Retina (tissue), 1 donor: ENCODE results near the gene TM9SF1.

ENCODE experiments used
- DNase-seq: peaks from one replicate; pipeline ENCODE4 v3.0.0-alpha.2; 2016

The TM9SF1 gene, protein sequence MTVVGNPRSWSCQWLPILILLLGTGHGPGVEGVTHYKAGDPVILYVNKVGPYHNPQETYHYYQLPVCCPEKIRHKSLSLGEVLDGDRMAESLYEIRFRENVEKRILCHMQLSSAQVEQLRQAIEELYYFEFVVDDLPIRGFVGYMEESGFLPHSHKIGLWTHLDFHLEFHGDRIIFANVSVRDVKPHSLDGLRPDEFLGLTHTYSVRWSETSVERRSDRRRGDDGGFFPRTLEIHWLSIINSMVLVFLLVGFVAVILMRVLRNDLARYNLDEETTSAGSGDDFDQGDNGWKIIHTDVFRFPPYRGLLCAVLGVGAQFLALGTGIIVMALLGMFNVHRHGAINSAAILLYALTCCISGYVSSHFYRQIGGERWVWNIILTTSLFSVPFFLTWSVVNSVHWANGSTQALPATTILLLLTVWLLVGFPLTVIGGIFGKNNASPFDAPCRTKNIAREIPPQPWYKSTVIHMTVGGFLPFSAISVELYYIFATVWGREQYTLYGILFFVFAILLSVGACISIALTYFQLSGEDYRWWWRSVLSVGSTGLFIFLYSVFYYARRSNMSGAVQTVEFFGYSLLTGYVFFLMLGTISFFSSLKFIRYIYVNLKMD

DNA sequence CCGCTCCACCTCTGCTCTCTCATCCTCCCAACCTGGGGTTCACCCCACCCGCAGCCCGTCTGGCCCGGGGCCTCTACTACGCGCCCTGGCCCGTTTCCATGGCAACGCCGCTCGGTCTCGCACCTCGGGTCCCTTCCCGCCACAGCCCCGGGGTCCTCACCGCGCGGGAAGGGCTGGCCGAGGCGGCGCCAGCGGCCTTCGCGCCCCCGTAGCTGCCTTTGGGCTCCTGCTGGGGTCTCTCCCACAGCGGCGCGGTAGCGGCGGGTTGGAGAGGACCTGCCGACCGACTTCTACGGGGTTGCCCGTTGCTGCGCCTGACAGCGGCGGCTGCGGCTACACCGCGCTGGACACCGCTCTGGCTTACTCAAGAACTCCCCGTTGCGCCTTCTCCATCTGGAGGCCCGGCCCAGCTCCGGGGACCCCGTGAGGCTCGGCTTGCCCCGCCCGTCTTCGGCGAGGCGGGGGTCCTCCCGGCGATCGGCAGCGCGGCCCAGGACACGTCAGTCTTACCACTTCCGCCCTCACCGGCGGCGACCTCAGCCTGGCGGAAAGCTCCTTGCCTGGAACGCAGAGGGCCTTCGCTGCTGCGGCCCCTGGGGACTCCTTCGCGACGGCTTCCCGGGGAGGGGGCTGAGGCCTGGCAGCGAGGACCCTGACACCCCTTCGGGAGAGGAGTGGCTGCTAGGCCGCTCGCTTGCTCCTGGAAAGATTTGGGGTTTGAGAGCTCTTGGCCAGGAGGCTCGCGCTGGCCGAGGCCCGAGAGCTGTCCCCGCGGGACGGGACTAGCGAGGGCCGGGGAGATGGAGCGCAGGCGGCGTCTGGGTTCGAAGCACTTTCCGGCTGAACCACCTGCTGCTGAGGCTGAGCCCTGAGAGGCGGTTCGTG, at the start of gene TM9SF1:
TM9SF1 (minus strand) TSS at position 256 of the 885 bp plus-strand sequence. CDS start 422 bp downstream, outside the sequence.
- peak; percentile 98 for DNase-seq

DNA sequence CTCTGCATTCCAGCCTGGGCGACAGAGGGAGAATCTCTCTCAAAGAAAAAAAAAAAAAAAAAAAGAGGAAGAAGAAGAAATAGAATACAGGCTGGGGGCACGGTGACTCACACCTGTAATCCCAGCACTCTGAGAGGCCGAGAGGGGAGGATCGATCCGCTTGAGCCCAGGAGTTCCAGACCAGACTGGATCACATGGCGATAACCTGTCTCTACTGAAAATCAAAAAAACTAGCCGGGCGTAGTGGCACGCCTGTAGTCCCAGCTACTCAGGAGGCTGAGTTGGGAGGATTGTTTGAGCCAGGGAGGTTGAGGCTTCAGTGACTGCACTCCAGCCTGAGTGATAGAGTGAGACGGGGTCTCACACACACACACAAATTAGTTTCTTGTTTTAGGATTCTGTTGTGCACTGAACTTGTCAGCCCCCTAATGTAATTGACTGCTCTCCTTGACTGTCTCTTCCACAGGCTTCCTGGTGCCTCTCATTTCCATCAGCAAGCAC, 48.1 kb upstream of the TM9SF1 start:
- no peak for DNase-seq

GRCh38 chr14:24241829-24242443, 46.7 kb upstream of the TM9SF1 start:
- DNase-seq, result peak; percentile 99

DNA sequence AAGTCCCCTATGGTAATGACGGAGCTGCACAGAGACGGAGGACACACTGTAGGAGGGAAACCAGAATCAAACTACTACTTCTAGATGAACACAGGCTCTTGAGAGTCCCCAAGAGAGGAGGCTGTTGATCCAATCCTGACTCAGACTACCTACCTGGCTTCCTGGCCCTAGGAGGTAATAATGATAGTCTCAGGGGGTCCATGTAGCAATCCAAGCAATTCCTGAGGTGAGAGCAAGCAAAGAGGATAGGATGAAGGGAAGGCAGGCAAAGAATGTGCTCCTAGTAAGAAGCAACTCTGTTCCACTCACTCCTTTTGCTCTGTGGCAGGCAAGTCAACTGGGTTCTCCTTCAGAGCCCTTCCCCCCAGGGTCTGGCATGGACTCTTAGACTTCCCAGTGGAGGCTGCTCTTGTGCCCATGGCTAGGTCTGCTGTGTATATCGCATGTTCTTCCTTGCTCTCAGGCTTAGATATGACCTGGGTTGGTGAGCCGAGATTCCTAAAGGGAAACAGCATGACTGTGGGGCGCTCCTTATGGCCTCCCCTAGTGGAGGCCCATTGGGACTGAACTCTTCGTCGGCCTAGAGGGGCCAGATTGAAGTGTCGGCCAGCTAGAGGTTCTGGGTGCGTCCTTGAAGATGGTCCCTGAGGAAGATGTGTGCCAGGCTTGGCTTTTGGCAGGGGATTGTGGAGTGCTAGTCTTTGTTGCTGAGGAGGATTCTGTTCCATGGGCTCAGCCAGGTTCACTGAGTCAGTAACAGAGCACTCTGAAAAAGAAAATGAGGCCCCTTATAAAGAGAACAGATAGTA, 45.1 kb upstream of the TM9SF1 start:
- DNase-seq, result no peak

DNA sequence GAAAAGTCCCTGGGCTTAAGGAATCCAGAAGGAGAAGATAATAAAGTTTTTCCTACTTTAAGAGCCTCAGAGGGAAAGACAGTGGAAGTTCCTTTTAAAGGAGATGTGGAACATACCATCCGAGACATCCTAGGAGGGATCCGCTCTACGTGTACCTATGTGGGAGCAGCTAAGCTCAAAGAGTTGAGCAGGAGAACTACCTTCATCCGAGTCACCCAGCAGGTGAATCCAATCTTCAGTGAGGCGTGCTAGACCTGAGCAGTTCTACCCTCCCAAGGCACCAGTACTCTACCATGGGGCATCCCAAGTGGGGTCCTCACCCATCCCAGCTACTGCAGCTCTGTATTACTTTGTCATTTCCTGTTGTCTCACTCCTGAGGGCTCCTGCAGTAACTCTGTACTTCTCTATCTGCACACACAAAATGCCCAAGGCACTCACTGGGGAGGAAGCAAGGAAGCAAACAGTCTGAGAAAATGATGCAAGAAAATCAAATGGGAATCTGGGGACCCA, 43.3 kb upstream of the TM9SF1 start:
- DNase-seq, result no peak

DNA sequence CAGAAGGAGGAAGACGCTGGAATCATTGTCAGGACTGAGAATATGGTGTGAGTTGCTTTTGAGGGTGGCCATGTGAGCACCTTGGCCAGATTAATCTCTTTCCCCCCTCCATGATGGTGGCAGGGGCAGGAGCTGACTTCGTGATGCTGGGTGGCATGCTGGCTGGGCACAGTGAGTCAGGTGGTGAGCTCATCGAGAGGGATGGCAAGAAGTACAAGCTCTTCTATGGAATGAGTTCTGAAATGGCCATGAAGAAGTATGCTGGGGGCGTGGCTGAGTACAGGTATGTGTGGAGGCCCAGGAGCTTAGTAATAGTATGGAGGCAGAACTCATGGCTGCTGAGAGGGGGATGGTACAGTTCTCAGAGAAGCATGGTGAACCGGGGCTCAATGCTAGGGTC, 42.9 kb upstream of the TM9SF1 start:
- DNase-seq, result no peak

GRCh38 chr14:24237463-24237955, 42.3 kb upstream of the TM9SF1 start:
- no peak for DNase-seq

DNA sequence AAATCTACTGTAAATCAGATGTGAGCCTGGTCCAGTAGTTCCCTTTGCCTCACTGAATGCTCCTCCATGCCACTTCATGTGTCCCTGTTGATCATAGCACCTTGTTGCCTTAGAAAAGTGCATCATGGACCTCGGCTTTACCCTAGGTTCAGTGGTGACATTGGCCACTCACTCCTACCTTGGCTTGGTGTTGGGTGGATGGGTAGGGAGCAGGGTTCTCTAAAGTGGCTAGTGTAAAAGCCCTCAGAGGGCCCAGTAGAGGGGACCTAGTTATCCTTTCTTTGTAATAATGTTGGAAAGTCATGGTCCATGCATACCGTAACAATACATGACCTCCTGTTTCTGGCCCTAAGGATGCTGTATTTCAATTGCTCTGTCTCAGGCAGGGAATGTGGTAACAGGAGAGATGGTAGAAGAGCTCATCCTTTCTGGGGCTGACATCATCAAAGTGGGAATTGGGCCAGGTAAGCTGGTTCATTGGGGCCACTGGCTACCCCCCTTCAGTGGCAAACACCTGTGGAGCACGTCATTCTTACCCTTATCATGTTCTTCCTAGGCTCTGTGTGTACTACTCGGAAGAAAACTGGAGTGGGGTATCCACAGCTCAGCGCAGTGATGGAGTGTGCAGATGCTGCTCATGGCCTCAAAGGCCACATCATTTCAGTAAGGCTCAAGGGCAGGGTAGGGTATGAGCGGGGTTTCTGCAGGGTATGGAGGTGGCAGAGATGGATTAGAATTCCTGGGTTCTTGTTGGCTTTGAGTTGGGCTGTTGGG, 41.6 kb upstream of the TM9SF1 start:
- DNase-seq, result no peak

DNA sequence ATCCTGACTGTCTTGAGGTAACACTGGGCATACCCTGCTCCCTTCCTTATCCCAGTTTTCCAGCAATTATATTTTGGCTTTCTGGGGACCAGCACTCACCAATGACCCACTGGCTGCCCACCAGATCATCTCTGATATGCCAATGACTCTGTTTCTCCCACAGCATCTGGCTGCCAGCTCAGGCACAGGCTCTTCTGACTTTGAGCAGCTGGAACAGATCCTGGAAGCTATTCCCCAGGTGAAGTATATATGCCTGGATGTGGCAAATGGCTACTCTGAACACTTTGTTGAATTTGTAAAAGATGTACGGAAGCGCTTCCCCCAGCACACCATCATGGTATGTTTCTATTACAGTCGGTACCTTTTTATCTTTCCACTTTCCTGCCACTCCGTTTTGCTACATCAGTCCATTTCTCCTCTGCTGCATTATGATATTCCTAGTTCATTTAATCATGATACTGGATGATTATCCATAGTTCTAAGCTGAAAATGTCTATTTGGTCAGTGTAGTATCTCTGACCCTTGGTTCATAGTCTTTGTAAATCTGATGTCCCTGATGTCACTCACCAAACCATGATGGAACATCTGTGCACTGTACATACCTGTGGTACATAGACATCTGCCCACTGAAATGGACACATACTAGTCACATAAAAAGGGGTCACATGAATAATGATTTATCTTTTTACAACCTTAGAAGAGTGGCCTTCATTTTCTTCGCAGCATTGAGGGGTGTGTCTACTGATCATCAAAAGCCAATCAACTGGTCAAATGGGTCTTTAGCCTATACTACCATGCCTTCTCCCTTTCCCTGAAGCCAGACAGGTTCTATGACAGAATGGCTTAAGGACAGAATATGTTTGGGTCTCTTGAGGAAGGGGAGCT, 40.8 kb upstream of the TM9SF1 start:
- no peak for DNase-seq

DNA sequence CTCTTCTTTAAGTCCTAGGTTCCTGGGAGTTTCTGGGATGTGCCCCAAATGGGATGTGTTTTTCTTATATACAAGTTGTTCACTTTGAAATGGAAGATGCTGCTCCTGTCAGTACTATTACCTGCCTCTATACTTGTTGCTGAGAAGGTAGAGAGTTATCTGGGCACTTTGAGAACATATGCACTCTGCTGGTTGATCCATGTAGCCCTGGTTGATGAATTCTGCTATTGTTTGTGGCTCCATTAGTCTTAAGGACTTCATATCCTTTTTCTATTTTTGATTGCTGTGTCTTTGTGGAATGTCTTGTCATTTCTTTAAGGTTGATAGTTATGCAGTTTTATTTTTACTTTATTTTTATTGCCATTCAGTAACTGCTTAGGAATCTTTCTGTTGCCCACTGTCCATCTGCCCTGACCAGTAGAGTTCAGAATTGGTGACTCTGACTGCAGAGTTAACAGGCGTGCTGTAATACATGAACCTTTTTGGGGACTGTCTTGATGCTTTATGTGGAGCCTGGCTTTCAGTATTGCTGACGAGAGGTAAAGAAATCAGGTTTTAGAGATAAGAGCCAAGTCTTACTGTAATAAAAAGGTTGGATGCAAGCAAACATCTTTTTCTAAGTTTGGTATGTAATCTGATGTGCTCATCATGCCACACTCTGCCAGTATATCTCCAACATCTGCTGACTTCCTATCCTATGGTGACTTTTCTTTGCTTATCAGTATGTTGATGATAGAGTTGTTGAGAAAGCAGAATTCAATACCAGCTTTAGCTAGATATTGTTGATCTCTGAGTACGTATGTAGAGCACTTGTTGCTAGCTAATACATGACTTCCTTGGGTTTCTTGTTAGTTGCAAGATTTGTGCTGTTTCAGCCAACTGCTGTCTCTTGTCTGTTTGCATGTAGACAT, 39.1 kb upstream of the TM9SF1 start:
- no peak for DNase-seq

DNA sequence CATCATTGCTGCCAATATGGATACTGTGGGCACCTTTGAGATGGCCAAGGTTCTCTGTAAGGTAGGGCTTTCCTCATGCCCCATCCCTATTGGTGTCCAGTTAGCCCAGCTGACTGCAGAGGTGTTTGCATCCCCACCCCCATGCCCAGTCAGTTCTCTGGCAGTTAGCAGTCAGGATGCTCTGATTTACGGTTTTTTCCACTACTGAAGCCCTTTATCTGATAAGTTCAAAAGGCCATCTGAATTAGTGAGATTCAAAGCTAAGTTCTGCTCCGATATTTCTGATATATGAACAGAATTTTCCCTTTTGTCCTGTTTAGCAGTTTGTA, 38.3 kb upstream of the TM9SF1 start:
- no peak for DNase-seq

DNA sequence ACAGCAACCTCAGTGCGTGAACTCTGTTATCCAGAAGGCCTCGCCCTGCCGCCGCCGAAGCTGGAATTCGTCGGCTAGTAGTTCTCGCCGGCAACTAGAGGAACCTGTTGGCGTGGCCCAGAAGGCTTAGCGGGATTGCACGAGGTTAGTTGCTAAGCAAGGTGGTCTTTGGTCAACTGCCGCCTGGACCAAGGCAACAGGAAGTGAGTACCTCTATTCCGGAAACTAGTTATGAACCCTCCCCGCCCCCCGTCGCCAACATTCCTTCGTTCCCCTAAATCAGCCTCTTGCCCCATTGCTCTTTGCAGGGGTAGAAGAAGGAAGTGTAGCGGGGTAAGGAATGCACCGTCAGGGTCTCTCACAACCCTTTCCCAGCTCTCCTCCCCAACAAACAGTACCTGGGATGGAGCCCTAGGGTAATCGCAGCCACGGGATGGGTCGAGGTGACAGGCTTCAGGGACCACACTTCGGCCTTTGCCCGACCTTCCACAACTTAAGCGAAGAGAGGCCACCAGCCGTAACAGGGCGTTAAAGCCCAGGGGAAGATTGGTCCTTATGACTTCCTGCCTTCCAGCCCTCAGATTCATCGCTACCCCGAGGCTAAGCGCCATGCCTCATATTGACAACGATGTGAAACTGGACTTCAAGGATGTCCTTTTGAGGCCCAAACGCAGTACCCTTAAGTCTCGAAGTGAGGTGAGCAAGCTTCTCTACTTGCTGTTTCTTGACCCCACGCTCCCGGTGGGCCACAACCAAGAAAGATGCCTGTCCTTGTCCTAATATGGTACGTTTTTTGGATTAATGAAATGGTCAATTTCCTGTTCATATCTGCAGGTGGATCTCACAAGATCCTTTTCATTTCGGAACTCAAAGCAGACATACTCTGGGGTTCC, 37.6 kb upstream of the TM9SF1 start, which contains the start of gene GMPR2:
GMPR2 (plus strand) TSS at position 285 of the 893 bp plus-strand sequence; CDS start at position 610, 325 bp downstream.
- no peak for DNase-seq

GRCh38 chr14:24232121-24232644, 36.9 kb upstream of the TM9SF1 start, which contains the start of gene NEDD8:
NEDD8 (minus strand) TSS chr14:24232367; CDS start chr14:24232267, 100 bp downstream.
- peak; percentile 99 for DNase-seq

GRCh38 chr14:24231263-24232120, 36.3 kb upstream of the TM9SF1 start:
- DNase-seq, result no peak

GRCh38 chr14:24228902-24229301, 33.7 kb upstream of the TM9SF1 start:
- DNase-seq, result no peak

DNA sequence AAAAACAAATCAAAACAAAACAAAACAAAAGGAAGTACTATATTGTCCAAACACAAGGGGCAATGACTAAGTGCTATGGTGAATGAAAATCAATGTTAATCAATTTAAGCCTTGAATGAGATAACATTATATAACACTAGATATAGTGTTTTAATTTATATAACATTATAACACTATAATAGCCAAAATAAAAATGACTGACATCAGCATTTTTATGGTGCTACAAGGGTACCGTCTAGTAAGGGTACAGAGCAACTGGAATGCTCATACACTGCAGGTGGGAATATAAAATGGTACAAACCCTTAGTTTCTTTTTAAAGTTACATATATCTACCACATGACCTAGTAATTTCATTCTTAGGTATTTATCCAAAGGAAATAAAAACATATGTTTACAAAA, 31.2 kb upstream of the TM9SF1 start:
- DNase-seq, result no peak
